HG02884 (cell line): ENCODE measurements around the gene ARHGAP12.
A peak's percentile ranks its signal among the peaks of the same experiment; 100 is the strongest.

Experiments
- ATAC-seq: cut with Tn5 transposase; IDR thresholded peaks from one replicate; pipeline ENCODE4 v1.9.1; 2021; ENCODE audit warnings: mild to moderate bottlenecking, moderate library complexity; ENCODE audit not compliant: unreplicated experiment

ARHGAP12 gene

DNA sequence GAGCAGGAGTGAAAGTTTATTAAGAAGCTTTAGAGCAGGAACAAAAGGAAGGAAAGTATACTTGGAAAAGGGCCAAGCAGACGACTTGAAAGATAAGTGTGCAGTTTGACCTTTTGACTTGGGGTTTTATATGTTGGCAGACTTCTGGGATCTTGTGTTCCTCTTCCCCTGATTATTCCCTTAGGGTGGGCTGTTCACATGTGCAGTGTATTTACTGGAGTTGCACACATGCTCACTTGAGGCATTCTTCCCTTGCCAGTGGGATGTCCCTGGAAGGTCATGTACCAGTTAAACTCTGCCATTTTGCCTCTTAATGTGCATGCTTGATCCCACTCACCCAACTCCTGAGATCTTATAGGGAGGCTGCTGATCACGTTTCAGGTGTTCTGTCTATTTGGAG lies 23.4 kb upstream of the ARHGAP12 start:
- no peak for ATAC-seq

DNA sequence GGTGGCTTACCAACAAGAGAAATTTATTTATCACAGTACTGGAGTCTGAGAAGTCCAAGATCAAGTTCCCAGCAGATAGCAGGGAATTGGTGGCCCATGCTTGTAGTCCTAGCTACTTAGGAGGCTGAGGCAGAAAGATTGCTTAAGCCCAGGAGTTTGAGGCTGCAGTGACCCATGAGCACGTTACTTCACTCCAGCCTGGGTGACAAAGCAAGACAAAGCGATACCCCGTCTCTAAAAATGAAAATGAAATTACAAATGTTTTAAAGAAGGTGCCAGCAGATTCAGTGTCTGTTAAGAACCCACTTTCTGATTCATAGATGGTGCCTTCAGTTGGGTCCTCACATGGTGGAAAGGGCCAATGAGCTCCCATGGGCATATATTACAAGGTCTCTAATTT lies 20.6 kb upstream of the ARHGAP12 start:
- no peak for ATAC-seq

DNA sequence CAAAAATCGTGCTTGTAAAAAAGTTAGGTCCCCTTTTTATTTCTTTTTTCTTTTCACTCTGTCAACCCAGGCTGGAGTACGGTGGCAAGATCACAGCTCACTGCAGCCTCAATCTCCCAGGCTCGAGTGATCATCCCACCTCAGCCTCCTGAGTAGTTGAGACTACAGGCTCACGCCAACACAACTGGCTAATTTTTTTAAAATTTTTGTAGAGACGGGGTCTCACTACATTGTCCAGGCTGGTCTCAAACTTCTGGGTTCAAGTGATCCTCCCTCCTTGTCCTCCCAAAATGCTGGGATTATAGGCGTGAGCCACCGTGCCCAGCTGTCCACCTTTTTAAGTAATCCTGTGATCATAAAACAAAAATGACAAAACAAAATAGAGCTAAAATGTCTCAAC lies 19.4 kb upstream of the ARHGAP12 start:
- no peak for ATAC-seq

DNA sequence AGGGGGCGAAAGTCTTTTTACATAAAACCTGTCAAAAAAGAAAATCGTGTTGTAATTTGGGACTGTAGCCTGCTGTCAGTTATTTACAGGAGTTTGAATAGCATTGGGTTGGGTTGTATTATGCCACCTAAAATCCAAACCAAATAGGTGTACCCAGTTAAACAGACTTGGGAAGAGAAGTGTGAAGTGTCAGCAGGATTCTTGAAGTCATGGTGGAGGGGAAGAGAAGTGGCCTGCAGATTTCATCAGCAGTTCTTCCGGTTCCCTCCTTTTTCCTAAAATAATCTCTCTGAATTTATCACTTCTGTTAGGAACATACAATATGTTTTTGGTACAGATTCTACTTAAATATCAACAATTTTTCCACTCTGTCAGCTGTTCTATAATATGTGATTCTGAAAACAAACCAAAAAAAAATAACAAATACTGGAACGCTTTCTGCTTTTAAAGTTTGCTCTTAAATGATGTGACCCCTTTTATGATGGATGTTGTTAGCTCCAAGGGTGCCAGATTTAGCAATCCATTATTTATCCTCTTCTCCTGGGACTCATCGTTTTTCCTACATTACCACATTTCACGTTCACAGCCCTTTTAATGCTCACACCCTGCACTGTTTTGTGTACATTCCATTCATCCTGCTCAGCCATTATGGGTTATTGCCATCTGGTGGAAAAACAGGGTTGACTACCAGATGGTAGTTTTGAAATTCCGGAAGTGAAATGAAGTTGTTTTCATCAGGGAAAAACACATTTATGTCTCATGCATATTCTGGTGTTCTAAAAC lies 18.7 kb upstream of the ARHGAP12 start:
- ATAC-seq: no peak

DNA sequence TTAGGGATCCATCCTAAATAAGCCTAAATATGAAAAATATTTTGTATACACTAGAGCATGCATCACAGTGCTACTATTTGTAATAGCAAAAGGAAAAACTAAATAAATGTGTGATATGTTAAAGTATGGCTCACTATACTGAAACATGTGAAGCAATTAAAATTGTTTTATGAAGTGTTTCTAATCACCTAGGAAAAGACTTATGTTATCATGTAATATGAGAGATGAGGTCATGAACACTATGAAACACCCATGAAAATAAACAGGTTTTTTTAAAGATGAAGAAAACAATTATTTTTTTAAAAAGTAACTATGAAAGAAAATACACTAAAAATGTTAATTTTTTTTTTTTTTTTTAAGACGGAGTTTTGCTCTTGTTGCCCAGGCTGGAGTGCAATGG lies 16.8 kb upstream of the ARHGAP12 start:
- no peak for ATAC-seq

DNA sequence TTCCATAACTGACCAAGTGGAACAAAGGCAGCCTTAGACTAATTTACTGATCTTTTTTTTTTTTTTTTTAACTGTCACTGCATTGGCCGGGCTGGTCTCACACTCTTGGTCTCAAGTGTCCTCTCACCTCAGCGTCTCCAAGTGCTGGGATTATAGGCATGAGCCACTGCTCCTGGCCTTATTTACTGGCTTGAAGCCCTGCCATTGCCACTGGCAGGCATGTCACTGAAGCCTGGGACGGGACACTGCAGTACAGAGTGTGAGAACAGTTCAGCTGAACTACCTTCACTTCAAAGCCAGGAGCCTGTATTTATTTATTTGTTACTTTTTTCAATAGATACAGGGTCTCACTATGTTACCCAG lies 15.4 kb upstream of the ARHGAP12 start:
- no peak for ATAC-seq

DNA sequence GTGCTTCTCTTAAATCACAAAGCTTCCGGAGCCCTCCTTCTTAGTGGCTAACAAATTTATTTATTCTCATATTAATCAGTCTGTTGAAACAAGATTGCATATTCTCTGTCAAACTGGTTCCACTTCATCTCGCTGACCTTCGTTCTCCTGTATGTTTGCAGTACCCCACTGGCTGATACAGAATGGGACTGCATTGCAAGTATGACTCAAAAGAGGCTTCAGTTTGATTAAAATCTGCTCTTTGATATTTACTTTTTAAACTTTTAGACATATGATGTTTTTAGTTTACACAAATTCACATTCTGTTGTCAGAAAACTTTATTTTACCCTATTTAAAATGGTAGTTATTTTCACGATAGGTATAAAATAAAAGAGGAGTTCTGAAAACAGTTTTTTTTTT lies 14.3 kb upstream of the ARHGAP12 start:
- ATAC-seq: no peak

DNA sequence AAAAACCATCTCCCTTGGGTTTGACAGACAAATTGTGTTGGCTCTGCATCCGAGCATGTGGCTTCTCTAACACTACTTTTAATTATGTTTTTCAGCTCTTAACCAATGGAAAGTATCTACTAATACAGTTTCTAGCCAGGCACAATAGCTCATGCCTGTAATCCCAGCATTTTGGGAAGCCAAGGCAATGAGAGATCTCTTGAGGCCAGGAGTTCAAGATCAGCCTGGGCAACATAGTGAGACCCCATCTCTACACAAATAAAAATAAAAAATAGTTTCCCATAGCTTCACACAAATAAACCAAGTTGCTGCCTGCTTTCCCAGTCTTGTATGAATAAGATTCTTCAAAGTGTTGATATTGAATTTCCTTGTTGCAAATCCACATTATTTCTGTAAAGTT lies 13.8 kb upstream of the ARHGAP12 start:
- no peak for ATAC-seq

DNA sequence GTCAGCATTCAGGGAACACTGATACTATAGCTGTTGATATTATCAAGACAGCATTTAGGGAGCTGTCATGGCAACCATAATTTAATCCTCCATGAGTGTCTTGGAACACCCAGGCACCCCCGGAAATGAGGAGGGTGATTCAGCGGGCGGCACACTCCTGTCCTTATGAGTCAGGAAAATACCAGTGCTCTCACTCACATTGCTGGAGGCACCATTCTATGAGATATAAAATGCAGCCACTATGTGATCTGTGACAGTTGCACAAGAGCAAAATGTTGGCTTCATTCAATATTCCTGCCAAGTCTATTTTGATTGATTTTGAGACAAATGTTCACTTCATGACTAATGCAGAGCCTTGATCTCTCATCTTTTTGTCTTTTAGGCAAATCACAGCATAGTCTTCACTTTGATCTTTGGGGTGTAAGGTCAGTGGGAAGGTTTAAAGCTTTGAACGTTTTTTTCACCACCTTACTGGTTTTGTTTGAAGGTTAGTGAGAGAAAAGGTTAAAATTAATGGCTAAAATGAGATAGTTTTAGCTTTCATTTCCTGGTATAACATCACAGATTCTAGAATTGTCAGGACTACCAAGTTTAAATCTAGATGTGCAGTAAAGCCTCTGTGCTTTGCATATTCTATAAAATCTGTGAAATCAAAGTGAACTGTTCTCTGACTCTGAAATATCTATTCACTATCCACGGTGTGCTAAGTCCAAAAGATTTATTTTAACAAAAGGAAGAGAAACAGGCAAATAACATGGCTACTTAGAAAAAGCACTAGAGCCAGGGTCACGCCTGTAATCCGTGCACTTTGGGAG lies 12.4 kb upstream of the ARHGAP12 start:
- no peak for ATAC-seq

DNA sequence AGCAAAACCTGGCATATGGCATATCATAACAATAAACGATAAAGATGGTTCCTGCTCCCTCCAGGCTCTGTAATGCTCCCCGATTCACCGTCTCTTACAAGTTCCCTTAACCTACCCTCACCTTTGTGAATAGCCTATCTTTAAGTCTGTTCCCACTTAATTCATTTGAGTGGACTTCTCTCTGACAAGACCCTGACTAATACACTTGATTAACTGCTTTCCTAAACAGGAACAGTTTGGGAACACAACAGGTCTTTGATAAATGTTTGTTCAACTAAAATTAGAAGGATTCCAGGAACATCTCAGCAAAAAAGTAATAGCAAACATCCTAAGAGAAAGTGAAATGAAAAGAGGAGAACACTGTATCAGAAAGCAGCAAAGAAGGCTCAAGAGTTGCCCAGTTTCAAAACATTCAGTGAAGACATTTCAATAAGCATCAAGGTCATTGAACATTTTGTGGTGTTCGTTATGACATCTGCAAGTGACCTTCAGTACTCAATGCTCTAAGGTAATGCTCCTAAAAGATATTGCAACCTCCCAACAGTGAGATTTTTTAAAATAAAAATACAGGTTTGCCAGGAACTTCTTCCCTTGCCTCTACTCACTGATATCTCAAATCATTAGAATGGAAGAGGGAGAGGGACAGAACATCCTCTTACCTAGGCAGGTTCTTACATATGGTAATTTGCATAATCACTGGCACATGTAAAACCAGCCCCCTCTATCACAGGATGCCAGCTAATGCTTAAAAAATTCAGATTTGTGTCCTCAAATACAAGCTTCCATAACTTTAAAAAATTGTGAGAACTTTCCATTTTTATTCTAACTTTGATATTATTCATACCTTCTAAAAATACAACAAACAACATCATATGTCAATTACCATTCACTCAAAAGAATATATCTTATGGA lies 11.4 kb upstream of the ARHGAP12 start:
- no peak for ATAC-seq

DNA sequence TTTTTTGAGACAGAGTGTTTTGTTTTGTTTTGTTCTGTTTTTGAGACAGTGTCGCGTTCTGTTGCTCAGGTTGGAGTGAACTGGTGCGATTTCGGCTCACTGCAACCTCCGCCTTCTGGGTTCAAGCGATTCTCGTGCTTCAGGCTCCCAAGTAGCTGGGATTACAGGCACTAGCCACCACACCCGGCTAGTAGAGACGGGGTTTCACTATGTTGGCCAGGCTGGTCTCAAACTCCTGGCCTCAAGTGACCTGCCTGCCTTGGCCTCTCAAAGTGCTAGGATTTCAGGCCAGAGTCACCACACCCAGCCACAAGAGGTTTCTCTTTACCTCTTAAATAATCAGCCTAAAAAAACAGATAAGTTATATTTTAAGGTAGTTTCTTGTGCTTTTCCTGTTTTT lies 8.7 kb upstream of the ARHGAP12 start:
- ATAC-seq: no peak

DNA sequence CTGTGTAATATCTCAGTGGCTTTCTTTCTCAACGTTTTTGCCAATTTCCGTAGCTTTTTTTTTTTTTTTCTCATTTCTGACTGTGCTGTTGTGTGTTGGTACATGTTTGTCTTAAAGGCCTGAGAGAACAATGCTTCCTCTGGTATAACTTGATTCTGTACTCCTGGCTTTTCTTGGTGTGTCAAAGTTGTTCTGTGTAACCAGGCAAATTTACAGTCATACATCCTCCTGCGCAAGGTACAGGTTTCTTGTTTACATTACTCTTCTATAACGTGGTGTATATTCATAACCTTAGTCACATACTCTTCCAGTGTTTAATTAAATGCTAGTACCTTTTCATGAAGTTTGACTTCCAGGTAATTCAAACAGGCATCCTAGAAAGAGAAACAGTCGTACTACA lies 8.3 kb upstream of the ARHGAP12 start:
- no peak for ATAC-seq

DNA sequence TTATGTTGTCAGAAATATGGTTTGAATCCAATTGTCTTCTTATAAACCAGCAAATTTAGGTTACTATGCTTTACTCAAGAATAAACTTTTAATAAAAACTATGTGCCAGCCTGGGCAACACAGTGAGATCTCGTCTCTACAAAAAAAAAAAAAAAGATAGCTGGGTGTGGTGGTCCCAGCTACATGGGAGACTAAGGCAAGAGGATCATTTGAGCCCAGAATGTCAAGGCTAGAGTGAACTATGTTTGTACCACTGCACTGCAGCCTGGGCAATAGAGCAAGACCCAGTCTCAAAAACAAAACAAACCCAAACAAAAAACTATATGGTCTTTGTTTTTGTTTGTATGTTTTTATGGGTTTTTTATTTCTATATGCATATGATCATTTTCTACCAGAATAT lies 7.5 kb upstream of the ARHGAP12 start:
- no peak for ATAC-seq

DNA sequence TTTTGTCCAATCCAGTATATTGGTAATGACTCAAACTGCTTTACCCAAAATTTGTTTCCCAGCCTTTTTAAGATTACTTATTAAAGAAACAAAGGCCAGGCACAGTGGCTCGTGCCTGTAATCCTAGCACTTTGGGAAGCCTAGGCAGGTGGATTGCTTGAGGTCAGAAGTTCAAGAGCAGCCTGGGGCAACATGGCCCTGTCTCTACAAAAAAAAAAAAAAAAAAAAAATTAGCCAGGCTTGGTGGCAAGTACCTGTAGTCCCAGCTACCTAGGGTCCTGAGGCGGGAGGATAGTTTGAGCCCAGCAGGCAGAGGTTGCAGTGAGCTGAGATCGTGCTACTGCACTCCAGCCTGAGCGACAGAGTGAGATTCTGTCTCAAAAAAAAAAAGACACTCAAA lies 7.0 kb upstream of the ARHGAP12 start:
- no peak for ATAC-seq

DNA sequence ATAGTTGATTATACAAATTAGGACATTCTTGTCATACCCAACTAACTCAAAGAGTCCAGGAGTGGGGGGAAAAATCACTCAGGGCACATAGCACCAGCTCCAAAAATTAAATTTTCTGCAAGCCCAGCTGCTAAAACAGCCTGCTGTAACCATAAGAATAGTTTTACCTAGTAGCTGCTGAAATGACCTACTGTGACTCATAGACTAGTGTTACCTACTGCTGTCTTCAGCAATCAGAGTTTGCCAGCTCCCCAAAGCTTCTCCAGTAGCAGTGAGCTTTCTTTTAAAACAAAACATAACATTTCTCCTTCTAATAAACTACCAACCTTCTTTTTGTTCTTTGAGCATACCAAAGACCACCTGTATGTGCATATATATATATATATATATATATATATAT lies 4.2 kb upstream of the ARHGAP12 start:
- no peak for ATAC-seq

DNA sequence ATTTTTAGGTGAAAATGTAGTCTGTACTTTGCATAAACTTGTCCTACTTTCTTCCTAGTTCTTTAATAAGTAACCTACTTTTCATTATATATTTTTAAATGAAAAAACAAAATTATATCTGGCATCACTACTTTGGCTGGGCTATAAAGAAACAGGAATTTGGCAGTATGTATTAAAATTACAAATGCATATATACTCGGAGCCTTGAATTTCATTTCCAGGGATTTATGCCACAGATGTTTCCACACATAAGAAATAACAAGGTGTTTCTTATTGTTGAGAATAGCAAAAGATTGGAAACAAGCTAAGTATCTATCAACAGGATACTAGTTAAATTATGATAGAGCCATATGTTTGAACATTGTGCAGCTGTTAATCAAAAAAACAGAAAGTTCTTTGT lies 2.2 kb upstream of the ARHGAP12 start:
- no peak for ATAC-seq

DNA sequence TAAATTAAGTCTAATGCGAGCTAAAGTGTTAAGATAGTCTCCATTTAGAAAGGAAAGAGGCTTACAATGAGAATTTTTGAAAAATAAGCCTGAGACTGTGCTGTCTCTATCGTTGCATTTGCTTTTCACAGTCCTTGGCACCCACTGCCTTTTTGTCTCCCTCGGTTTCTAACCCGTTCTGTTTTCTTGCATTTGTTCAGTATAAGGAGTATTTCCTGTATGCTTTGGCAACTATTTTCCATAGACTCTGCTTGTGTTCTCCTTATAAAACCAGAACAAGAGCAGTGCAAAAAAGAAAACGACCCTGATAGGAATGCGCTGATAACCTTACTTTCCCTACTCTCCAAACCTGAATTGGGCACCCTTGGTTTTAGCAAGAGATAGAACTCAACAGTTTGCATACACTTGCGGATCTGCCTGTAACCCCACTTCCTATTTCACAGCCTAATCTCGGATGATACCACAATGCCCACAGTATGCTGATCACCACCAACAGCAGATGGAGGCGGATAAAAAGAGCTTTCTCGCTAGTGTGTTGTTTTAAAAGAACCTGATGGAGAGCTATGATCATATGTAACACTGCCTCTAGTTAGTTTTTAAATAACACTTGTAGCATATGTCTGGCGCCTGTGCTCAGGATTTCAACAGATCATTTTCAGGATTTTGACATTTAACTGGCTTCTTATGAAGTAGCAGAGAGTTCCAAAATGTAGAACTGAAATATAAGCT lies 1.6 kb upstream of the ARHGAP12 start:
- peak; percentile 33 for ATAC-seq

DNA sequence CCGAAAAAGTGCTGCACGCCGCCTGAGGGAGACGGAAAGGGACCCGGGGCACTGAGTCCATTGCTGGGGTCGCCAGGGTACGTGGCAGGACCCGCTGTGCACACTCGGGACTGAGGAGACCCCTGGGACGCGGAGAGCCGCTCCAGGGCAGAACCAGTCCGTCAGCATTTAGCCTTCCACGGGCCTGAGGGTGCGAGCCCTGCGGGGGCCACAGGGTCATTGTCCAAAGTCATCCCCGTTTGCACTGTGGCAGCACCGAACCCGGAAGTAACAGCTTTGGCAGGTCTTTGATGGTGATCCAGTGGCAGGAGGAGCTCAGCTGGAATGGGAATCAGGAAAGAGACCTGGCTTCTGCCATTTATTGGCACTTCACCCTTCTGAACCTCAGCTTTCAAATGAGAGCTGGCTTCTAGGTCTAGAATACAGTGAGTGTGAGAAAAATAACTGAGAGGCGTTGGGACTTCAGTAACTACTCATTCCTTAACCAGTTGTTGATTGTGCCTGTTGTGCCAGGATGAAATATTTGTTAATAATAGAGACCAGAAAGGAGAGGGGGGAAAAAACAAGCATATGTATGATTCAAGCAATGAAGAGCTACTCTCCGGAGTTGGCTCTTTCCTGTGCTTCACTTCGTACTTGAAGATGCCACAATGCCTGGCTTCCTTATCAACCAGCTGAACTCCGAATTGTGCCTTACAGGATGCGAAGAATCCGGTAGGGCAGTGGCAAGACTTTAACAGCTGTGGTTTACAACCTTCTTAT lies 811 bp upstream of the ARHGAP12 start:
- no peak for ATAC-seq

DNA sequence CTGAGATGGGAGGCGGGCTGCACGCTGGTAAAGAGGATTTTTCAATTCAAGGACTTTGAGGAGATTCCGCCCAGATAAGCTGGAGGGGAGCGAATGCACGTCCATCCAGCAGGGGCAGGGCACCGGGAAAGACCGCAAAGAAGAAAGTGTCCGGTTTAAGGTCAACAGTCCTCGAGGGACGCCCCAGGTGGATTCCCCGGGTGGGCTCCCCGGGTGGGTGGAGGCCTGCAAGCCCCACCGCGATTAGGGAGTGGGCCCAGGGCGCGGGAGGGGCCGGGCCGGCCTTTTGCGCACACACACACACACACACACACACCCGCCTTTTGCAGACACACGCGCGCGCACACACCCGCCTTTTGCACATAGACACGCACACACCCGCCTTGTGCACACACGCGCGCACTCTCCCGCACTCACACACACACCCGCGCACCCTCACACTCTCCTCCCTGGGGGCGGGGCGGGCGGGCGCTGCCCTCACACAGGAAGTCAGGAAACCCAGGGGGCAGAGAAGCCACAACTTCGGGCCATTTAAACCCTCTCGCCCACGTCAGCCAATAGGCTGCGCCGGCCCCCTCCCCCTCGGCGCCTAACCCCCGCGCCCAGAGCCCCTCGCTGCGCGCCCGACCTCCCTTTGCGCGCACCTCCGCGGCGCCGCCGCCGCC lies 615 bp downstream of the ARHGAP12 start:
- peak; percentile 11 for ATAC-seq

DNA sequence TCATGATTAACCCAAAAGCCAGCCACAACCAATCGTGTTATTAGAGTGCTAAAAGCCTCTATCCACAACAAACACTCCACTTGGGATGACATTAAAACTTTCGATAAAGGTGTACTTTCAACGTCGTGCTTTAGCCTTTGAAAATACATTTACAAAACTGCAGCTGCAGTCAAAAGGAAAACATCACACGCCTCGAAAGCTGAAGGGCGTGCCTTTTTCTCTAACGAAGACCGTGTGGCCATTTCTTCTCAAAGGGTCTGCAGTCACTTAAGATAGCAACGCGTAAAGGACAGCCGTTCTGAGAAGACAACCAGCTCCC lies 1.1 kb downstream of the ARHGAP12 start:
- ATAC-seq: no peak
